ENCODE results near the gene HOXA10. TPM values are rescaled to one million over a fixed set of nuclear protein-coding genes. Genes with fewer than 3 reads are reported as not detected.

Gene HOXA10
- total RNA-seq, 2 donors from 2014 or later, result not detected

GRCh38 chr7:27154369-27154768, 19.8 kb downstream of the HOXA10 start:
- H3K4me1 Mint-ChIP-seq, result peaks cover 49% of the 10 kb centered on the region

GRCh38 chr7:27153526-27153925, 20.6 kb downstream of the HOXA10 start:
- peaks cover 15% of the 10 kb centered on the region for H3K36me3 Mint-ChIP-seq (ENCODE audit: low read depth)
- H3K4me1 Mint-ChIP-seq, result peaks cover 47% of the 10 kb centered on the region
- peak overlapping the region; percentile 91 for H3K27ac Mint-ChIP-seq
- peak overlapping the region; percentile 54 for H3K4me3 Mint-ChIP-seq
- H3K9me3 ChIP-seq (ENCODE audit: control insufficient read depth, low read length, poor library complexity, severe bottlenecking), result no peaks in the 10 kb centered on the region
- no peak for DNase-seq
- H3K27me3 Mint-ChIP-seq, result peaks cover 92% of the 10 kb centered on the region
- no peak for ATAC-seq

More at GRCh38 chr7:27154369-27154768, 19.8 kb downstream of the HOXA10 start:
- no peak for DNase-seq
- peak overlapping the region; percentile 66 for H3K4me3 Mint-ChIP-seq
- peak overlapping the region; percentile 91 for H3K27ac Mint-ChIP-seq
- peaks cover 92% of the 10 kb centered on the region for H3K27me3 Mint-ChIP-seq
- no peaks in the 10 kb centered on the region for H3K9me3 ChIP-seq (ENCODE audit: control insufficient read depth, low read length, poor library complexity, severe bottlenecking)
- ATAC-seq, result no peak
- peaks cover 15% of the 10 kb centered on the region for H3K36me3 Mint-ChIP-seq (ENCODE audit: low read depth)

GRCh38 chr7:27152816-27153442, 21.2 kb downstream of the HOXA10 start:
- Mint-ChIP-seq H3K27me3 (peaks cover 92% of the 10 kb centered on the region), H3K36me3 (ENCODE audit: low read depth) (peaks cover 14% of the 10 kb centered on the region), H3K27ac (peak overlapping the region; percentile 91), H3K4me3 (no peak overlapping the region), H3K4me1 (peaks cover 47% of the 10 kb centered on the region)
- DNase-seq (no peak), ATAC-seq (no peak)
- H3K9me3 ChIP-seq (ENCODE audit: control insufficient read depth, low read length, poor library complexity, severe bottlenecking), result no peaks in the 10 kb centered on the region

GRCh38 chr7:27151931-27152815, 21.9 kb downstream of the HOXA10 start, which contains the start of gene HOXA3:
Gene HOXA3 (minus strand): TSS chr7:27152583. CDS start chr7:27110640, 41,943 bp downstream.
- H3K4me1 Mint-ChIP-seq, result peaks cover 43% of the 10 kb centered on the region
- DNase-seq, result no peak

GRCh38 chr7:27151341-27151930, 22.7 kb downstream of the HOXA10 start:
- ATAC-seq, result no peak
- DNase-seq, result no peak
- Mint-ChIP-seq H3K4me1 (peaks cover 43% of the 10 kb centered on the region), H3K4me3 (peak overlapping the region; percentile 85), H3K27ac (peak overlapping the region; percentile 85), H3K36me3 (ENCODE audit: low read depth) (peaks cover 13% of the 10 kb centered on the region), H3K27me3 (peaks cover 93% of the 10 kb centered on the region)
- H3K9me3 ChIP-seq (ENCODE audit: control insufficient read depth, low read length, poor library complexity, severe bottlenecking), result no peaks in the 10 kb centered on the region

More at GRCh38 chr7:27151931-27152815, 21.9 kb downstream of the HOXA10 start, which contains the start of gene HOXA3:
- H3K27ac Mint-ChIP-seq, result peak within 1 kb of the TSS; percentile 91
- no peaks in the 10 kb centered on the region for H3K9me3 ChIP-seq (ENCODE audit: control insufficient read depth, low read length, poor library complexity, severe bottlenecking)
- no peak for ATAC-seq
- H3K36me3 Mint-ChIP-seq (ENCODE audit: low read depth), result peaks cover 11% of the 10 kb centered on the region
- peaks cover 90% of the 10 kb centered on the region for H3K27me3 Mint-ChIP-seq
- H3K4me3 Mint-ChIP-seq, result peak within 1 kb of the TSS; percentile 85

GRCh38 chr7:27150568-27151340, 23.4 kb downstream of the HOXA10 start:
- Mint-ChIP-seq H3K36me3 (ENCODE audit: low read depth) (peaks cover 14% of the 10 kb centered on the region), H3K4me3 (peak overlapping the region; percentile 85)

GRCh38 chr7:27149842-27150567, 24.1 kb downstream of the HOXA10 start:
- H3K9me3 ChIP-seq (ENCODE audit: control insufficient read depth, low read length, poor library complexity, severe bottlenecking), result no peaks in the 10 kb centered on the region
- Mint-ChIP-seq H3K4me3 (no peak overlapping the region), H3K27me3 (peaks cover 94% of the 10 kb centered on the region), H3K4me1 (peaks cover 40% of the 10 kb centered on the region), H3K27ac (no peak overlapping the region), H3K36me3 (ENCODE audit: low read depth) (peaks cover 14% of the 10 kb centered on the region)
- ATAC-seq, result no peak
- no peak for DNase-seq

More at GRCh38 chr7:27150568-27151340, 23.4 kb downstream of the HOXA10 start:
- H3K27me3 Mint-ChIP-seq, result peaks cover 94% of the 10 kb centered on the region
- ATAC-seq, result peak; percentile 88
- DNase-seq, result peak; percentile 48 to 61 (median 56)
- no peaks in the 10 kb centered on the region for H3K9me3 ChIP-seq (ENCODE audit: control insufficient read depth, low read length, poor library complexity, severe bottlenecking)
- peak overlapping the region; percentile 85 for H3K27ac Mint-ChIP-seq
- peaks cover 43% of the 10 kb centered on the region for H3K4me1 Mint-ChIP-seq

- no peak for DNase-seq
- Mint-ChIP-seq H3K4me1 (peaks cover 32% of the 10 kb centered on the region), H3K27me3 (peaks cover 86% of the 10 kb centered on the region), H3K36me3 (ENCODE audit: low read depth) (peaks cover 11% of the 10 kb centered on the region), H3K27ac (no peak overlapping the region), H3K4me3 (no peak overlapping the region)
- no peaks in the 10 kb centered on the region for H3K9me3 ChIP-seq (ENCODE audit: control insufficient read depth, low read length, poor library complexity, severe bottlenecking)
- no peak for ATAC-seq
Observed at GRCh38 chr7:27148756-27149641, 25.1 kb downstream of the HOXA10 start.

- peaks cover 80% of the 10 kb centered on the region for H3K27me3 Mint-ChIP-seq
- DNase-seq, result no peak
Observed at GRCh38 chr7:27148031-27148755, 25.9 kb downstream of the HOXA10 start.

GRCh38 chr7:27147199-27148030, 26.7 kb downstream of the HOXA10 start, which contains the start of gene HOXA6:
Gene HOXA6 (minus strand): TSS chr7:27147774. CDS start chr7:27147749, 25 bp downstream.
- DNase-seq (no peak), ATAC-seq (no peak)
- Mint-ChIP-seq H3K27ac (peak within 1 kb of the TSS; percentile 59), H3K36me3 (ENCODE audit: low read depth) (peaks cover 8% of the 10 kb centered on the region), H3K4me1 (peaks cover 31% of the 10 kb centered on the region), H3K27me3 (peaks cover 83% of the 10 kb centered on the region), H3K4me3 (peak within 1 kb of the TSS; percentile 39)
- H3K9me3 ChIP-seq (ENCODE audit: control insufficient read depth, low read length, poor library complexity, severe bottlenecking), result no peaks in the 10 kb centered on the region

More at GRCh38 chr7:27148031-27148755, 25.9 kb downstream of the HOXA10 start:
- H3K4me1 Mint-ChIP-seq, result peaks cover 29% of the 10 kb centered on the region
- H3K27ac Mint-ChIP-seq, result peak overlapping the region; percentile 59
- H3K4me3 Mint-ChIP-seq, result peak overlapping the region; percentile 39
- no peak for ATAC-seq
- H3K36me3 Mint-ChIP-seq (ENCODE audit: low read depth), result peaks cover 8% of the 10 kb centered on the region
- no peaks in the 10 kb centered on the region for H3K9me3 ChIP-seq (ENCODE audit: control insufficient read depth, low read length, poor library complexity, severe bottlenecking)

All from T-helper 17 cell (primary cell).